HEK293 (cell line): Measurements from ENCODE around the gene DIP2C.

ENCODE experiments used
- CTCF ChIA-PET: fragments of 350-600 bp; formaldehyde crosslinking; extraction: SDS; loops from one replicate; lab custom pipeline; 2021; ENCODE audit warnings: antibody characterized with exemption; lab: Yijun Ruan, JAX
- POLR2A ChIA-PET: fragments of 300-600 bp; formaldehyde crosslinking; extraction: SDS; loops from one replicate; lab custom pipeline; 2020; ENCODE audit warnings: antibody characterized with exemption, inconsistent platforms; lab: Yijun Ruan, JAX
- H3K27ac ChIP-seq: fragments of 200-500 bp; sonication (Bioruptor generic); 2 replicates; pipeline ENCODE4 v1.5.1; 2014; ENCODE audit warnings: low read depth, low read length, control low read depth, inconsistent platforms; ENCODE audit errors: extremely low read depth
- H3K36me3 ChIP-seq, 2 experiments: fragments of 200-500 bp in 1 of 2; sonication (Bioruptor generic) in 1 of 2; 1 replicate in 1 of 2; 2 replicates in 1 of 2; pipeline ENCODE4 v1.5.1; 2014 to 2017; ENCODE audit warnings: inconsistent platforms in 2 of 2, low read length in 2 of 2; ENCODE audit not compliant: control insufficient read depth in 2 of 2, insufficient read depth in 1 of 2
- H3K4me1 ChIP-seq: fragments of 200-500 bp; sonication (Bioruptor generic); 2 replicates; pipeline ENCODE4 v1.5.1; 2014; ENCODE audit warnings: mild to moderate bottlenecking, low read length, inconsistent platforms; ENCODE audit not compliant: control insufficient read depth, insufficient read depth
- H3K4me3 ChIP-seq: 2 replicates; pipeline ENCODE4 v1.5.1; 2011; ENCODE audit warnings: low read depth, mild to moderate bottlenecking, control low read depth, low read length, moderate library complexity
- H3K9me3 ChIP-seq: fragments of 200-500 bp; sonication (Bioruptor generic); 2 replicates; pipeline ENCODE4 v1.5.1; 2014; ENCODE audit warnings: low read depth, low read length, inconsistent platforms; ENCODE audit not compliant: control insufficient read depth, insufficient read depth
- PRDM10 ChIP-seq: fragments of 450-650 bp; formaldehyde crosslinking; IDR thresholded peaks from 2 replicates; pipeline ENCODE4 v1.5.1; 2016; ENCODE audit warnings: missing biosample characterization, missing genetic modification characterization
- SCRT1 ChIP-seq: fragments of 450-650 bp; formaldehyde crosslinking; IDR thresholded peaks from 2 replicates; pipeline ENCODE4 v1.5.1; 2016; ENCODE audit warnings: missing biosample characterization, missing genetic modification characterization, borderline replicate concordance
- SCRT2 ChIP-seq: fragments of 450-650 bp; formaldehyde crosslinking; IDR thresholded peaks from 2 replicates; pipeline ENCODE4 v1.5.1; 2016; ENCODE audit warnings: missing biosample characterization, missing genetic modification characterization
- ZBTB48 ChIP-seq: fragments of 450-650 bp; formaldehyde crosslinking; IDR thresholded peaks from 2 replicates; pipeline ENCODE4 v1.5.1; 2016; ENCODE audit warnings: missing biosample characterization, missing genetic modification characterization
- ZNF146 ChIP-seq: fragments of 450-650 bp; formaldehyde crosslinking; IDR thresholded peaks from 2 replicates; pipeline ENCODE4 v1.5.1; 2016; ENCODE audit warnings: missing biosample characterization, missing genetic modification characterization
- ZNF280D ChIP-seq: fragments of 450-650 bp; formaldehyde crosslinking; IDR thresholded peaks from 2 replicates; pipeline ENCODE4 v1.5.1; 2016; ENCODE audit warnings: missing biosample characterization, missing genetic modification characterization
- ZNF292 ChIP-seq: fragments of 450-650 bp; formaldehyde crosslinking; IDR thresholded peaks from 2 replicates; pipeline ENCODE4 v1.5.1; 2016; ENCODE audit warnings: low read depth, missing biosample characterization, missing genetic modification characterization, borderline replicate concordance
- ZNF311 ChIP-seq: fragments of 450-650 bp; formaldehyde crosslinking; IDR thresholded peaks from 2 replicates; pipeline ENCODE4 v1.5.1; 2017; ENCODE audit warnings: missing biosample characterization, missing genetic modification characterization, borderline replicate concordance
- ZNF423 ChIP-seq: fragments of 450-650 bp; formaldehyde crosslinking; IDR thresholded peaks from 2 replicates; pipeline ENCODE4 v1.5.1; 2016; ENCODE audit warnings: missing biosample characterization, missing genetic modification characterization
- ZNF549 ChIP-seq: fragments of 450-650 bp; IDR thresholded peaks from 2 replicates; pipeline ENCODE4 v1.5.1; 2018; ENCODE audit warnings: missing biosample characterization, missing genetic modification characterization, mild to moderate bottlenecking, inconsistent platforms, moderate library complexity
- ZNF585B ChIP-seq: fragments of 450-650 bp; formaldehyde crosslinking; IDR thresholded peaks from 2 replicates; pipeline ENCODE4 v1.5.1; 2016; ENCODE audit warnings: missing biosample characterization, missing genetic modification characterization
- ZNF596 ChIP-seq: fragments of 450-650 bp; IDR thresholded peaks from 2 replicates; pipeline ENCODE4 v1.5.0; 2018; ENCODE audit warnings: missing biosample characterization, mild to moderate bottlenecking, missing genetic modification characterization, moderate library complexity
- ZNF600 ChIP-seq: fragments of 450-650 bp; formaldehyde crosslinking; IDR thresholded peaks from 2 replicates; pipeline ENCODE4 v1.5.1; 2016; ENCODE audit warnings: missing biosample characterization, missing genetic modification characterization
- ZNF701 ChIP-seq: fragments of 450-650 bp; formaldehyde crosslinking; IDR thresholded peaks from 2 replicates; pipeline ENCODE4 v1.5.1; 2016; ENCODE audit warnings: missing biosample characterization, missing genetic modification characterization
- ZNF768 ChIP-seq: fragments of 450-650 bp; formaldehyde crosslinking; IDR thresholded peaks from 2 replicates; pipeline ENCODE4 v1.5.1; 2018; ENCODE audit warnings: missing biosample characterization, mild to moderate bottlenecking, missing genetic modification characterization
- TF ChIP-seq, protein P1 (sequence below): fragments of 450-650 bp; formaldehyde crosslinking; IDR thresholded peaks from 2 replicates; pipeline ENCODE4 v1.5.1; 2017; ENCODE audit warnings: missing biosample characterization, missing genetic modification characterization
- TF ChIP-seq, protein P2 (sequence below): fragments of 450-650 bp; formaldehyde crosslinking; IDR thresholded peaks from 2 replicates; pipeline ENCODE4 v1.5.1; 2016; ENCODE audit warnings: missing biosample characterization, missing genetic modification characterization
- TF ChIP-seq, protein P3 (sequence below): sonication (generic); formaldehyde crosslinking; IDR thresholded peaks from 2 replicates; pipeline ENCODE4 v1.8.1; 2022; ENCODE audit warnings: mild to moderate bottlenecking, moderate library complexity, missing genetic modification reagents

The DIP2C gene

GRCh38 chr10:459743-460142 lies 229.7 kb downstream of the DIP2C start:
- TF ChIP-seq SCRT1 (tag by site-specific recombination) = peak; percentile 84
- no peak for TF ChIP-seq ZNF311 (tag by site-specific recombination)
- TF ChIP-seq SCRT2 (tag by site-specific recombination) = peak; percentile 72
- TF ChIP-seq, protein P1, sequence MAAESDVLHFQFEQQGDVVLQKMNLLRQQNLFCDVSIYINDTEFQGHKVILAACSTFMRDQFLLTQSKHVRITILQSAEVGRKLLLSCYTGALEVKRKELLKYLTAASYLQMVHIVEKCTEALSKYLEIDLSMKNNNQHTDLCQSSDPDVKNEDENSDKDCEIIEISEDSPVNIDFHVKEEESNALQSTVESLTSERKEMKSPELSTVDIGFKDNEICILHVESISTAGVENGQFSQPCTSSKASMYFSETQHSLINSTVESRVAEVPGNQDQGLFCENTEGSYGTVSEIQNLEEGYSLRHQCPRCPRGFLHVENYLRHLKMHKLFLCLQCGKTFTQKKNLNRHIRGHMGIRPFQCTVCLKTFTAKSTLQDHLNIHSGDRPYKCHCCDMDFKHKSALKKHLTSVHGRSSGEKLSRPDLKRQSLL (tag by site-specific recombination) = peak; percentile 67; the same call in 1 of the 2 replicates
- TF ChIP-seq, protein P2, sequence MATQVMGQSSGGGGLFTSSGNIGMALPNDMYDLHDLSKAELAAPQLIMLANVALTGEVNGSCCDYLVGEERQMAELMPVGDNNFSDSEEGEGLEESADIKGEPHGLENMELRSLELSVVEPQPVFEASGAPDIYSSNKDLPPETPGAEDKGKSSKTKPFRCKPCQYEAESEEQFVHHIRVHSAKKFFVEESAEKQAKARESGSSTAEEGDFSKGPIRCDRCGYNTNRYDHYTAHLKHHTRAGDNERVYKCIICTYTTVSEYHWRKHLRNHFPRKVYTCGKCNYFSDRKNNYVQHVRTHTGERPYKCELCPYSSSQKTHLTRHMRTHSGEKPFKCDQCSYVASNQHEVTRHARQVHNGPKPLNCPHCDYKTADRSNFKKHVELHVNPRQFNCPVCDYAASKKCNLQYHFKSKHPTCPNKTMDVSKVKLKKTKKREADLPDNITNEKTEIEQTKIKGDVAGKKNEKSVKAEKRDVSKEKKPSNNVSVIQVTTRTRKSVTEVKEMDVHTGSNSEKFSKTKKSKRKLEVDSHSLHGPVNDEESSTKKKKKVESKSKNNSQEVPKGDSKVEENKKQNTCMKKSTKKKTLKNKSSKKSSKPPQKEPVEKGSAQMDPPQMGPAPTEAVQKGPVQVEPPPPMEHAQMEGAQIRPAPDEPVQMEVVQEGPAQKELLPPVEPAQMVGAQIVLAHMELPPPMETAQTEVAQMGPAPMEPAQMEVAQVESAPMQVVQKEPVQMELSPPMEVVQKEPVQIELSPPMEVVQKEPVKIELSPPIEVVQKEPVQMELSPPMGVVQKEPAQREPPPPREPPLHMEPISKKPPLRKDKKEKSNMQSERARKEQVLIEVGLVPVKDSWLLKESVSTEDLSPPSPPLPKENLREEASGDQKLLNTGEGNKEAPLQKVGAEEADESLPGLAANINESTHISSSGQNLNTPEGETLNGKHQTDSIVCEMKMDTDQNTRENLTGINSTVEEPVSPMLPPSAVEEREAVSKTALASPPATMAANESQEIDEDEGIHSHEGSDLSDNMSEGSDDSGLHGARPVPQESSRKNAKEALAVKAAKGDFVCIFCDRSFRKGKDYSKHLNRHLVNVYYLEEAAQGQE = no peak
- Histone ChIP-seq H3K27ac (no peak overlapping the region), H3K4me1 (no peaks in the 10 kb centered on the region; the same call in 1 of the 2 replicates), H3K4me3 (no peak overlapping the region), H3K9me3 (no peaks in the 10 kb centered on the region), H3K36me3 (peaks cover 0 to 10% of the 10 kb centered on the region in 2 experiments; a peak in 1 of 3 replicates)
- ChIA-PET CTCF (interaction anchor here (0.6 to 0.7 kb wide), 3 partner anchors 9 to 76 kb away, joined by 3 to 4 read pairs (median 3); no protein-coding TSS in a partner anchor), POLR2A (no interaction called here)

GRCh38 chr10:458421-458851 lies 231.0 kb downstream of the DIP2C start:
- POLR2A ChIA-PET = no interaction called here
- CTCF ChIA-PET = no interaction called here
- Histone ChIP-seq H3K4me1 (no peaks in the 10 kb centered on the region; the same call in 1 of the 2 replicates), H3K36me3 (peaks cover 0 to 10% of the 10 kb centered on the region in 2 experiments; a peak in 1 of 3 replicates), H3K27ac (no peak overlapping the region), H3K9me3 (no peaks in the 10 kb centered on the region), H3K4me3 (no peak overlapping the region)
- TF ChIP-seq ZNF600 (peak; percentile 35; the same call in 1 of the 2 replicates), ZNF768 (no peak)

DNA sequence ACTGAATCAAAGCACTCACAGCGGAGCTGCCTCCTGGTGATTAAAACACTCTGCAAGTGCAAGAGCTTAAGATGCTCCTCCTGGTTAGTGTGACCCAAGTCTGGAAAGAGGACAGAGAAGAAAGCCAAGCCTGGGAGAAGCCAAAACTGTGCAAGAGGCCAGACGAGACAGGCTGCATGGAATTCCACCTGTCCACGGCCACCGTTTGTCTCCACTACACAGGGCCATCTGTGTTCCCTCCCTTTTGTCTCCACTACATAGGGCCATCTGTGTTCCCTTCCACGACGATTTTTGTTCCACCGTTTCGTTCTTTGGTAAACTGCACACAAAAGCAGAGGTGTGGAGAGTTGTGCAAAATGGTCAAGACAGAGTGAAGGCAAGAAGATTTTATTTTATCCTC lies 233.0 kb downstream of the DIP2C start:
- H3K9me3 ChIP-seq = no peaks in the 10 kb centered on the region
- no peak for TF ChIP-seq PRDM10 (tag by site-specific recombination)
- TF ChIP-seq ZNF549 (tag by site-specific recombination) = no peak
- no peak for TF ChIP-seq ZNF423 (tag by site-specific recombination)
- TF ChIP-seq ZBTB48 (tag by site-specific recombination) = no peak
- no peak for TF ChIP-seq ZNF596 (tag by site-specific recombination)
- TF ChIP-seq ZNF146 (tag by site-specific recombination) = no peak
- TF ChIP-seq ZNF701 (tag by site-specific recombination) = no peak
- TF ChIP-seq ZNF585B (tag by site-specific recombination) = no peak
- TF ChIP-seq, protein P3, sequence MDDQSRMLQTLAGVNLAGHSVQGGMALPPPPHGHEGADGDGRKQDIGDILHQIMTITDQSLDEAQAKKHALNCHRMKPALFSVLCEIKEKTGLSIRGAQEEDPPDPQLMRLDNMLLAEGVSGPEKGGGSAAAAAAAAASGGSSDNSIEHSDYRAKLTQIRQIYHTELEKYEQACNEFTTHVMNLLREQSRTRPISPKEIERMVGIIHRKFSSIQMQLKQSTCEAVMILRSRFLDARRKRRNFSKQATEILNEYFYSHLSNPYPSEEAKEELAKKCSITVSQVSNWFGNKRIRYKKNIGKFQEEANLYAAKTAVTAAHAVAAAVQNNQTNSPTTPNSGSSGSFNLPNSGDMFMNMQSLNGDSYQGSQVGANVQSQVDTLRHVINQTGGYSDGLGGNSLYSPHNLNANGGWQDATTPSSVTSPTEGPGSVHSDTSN (CRISPR knock-in tag) = no peak
- no peak for TF ChIP-seq ZNF280D (tag by site-specific recombination)
- TF ChIP-seq ZNF292 = no peak

More for the DNA sequence above, 233.0 kb downstream of the DIP2C start:
- no peak overlapping the region for H3K4me3 ChIP-seq
- POLR2A ChIA-PET = no interaction called here
- H3K27ac ChIP-seq = no peak overlapping the region
- H3K4me1 ChIP-seq = no peaks in the 10 kb centered on the region; the same call in 1 of the 2 replicates
- CTCF ChIA-PET = no interaction called here
- H3K36me3 ChIP-seq = peaks cover 0 to 10% of the 10 kb centered on the region in 2 experiments; a peak in 1 of 3 replicates
